ENCODE results near the gene MOSMO.
"Not testable (repeated sequence)": the region's sequence is repeated elsewhere in the genome, so short reads cannot be mapped to it uniquely, and the experiment has no call there.

Gene MOSMO

DNA sequence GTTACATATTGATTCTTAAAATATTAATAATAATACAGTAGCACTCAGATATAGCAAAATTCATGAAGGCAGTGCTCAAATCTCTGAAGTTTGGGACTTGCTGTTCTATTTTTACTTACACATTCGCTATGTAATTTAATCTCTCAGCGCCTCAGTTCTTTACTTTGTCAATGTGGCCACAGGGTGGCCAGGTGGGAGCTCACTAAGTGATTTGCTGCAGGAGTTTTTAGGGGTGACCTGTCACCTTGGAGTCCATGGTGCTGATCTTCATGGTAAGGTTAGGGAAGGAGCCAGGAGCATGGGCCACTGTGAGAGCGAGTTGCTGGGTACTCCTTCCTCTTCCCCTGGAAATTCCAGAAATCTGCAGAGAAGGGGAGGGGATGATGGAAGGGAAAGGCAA lies 112.5 kb downstream of the MOSMO start:
- Histone ChIP-seq H3K4me1 (ENCODE audit: control insufficient read depth, insufficient read depth, low read length, poor library complexity, severe bottlenecking) (no peaks in the 10 kb centered on the region), H3K4me3 (ENCODE audit: extremely low read depth, insufficient read depth, low read length, poor library complexity, severe bottlenecking) (no peak overlapping the region), H3K27ac (ENCODE audit: low read depth, low read length, severe bottlenecking) (no peak overlapping the region), H3K9me3 (ENCODE audit: control insufficient read depth, low read length) (no peaks in the 10 kb centered on the region), H3K36me3 (ENCODE audit: control insufficient read depth, insufficient read depth, low read length) (no peaks in the 10 kb centered on the region)
- WGBS, 2 experiments (ENCODE audit: insufficient coverage in 2 of 2) = 76 to 81% methylated on average over 2 to 3 of the region's 3 CpGs

GRCh38 chr16:22122239-22122638 lies 114.3 kb downstream of the MOSMO start:
- Histone ChIP-seq H3K4me1 (ENCODE audit: control insufficient read depth, insufficient read depth, low read length, poor library complexity, severe bottlenecking) (no peaks in the 10 kb centered on the region), H3K4me3 (ENCODE audit: extremely low read depth, insufficient read depth, low read length, poor library complexity, severe bottlenecking) (no peak overlapping the region), H3K27ac (ENCODE audit: low read depth, low read length, severe bottlenecking) (no peak overlapping the region), H3K9me3 (ENCODE audit: control insufficient read depth, low read length) (no peaks in the 10 kb centered on the region), H3K36me3 (ENCODE audit: control insufficient read depth, insufficient read depth, low read length) (no peaks in the 10 kb centered on the region)

GRCh38 chr16:22123146-22123545 lies 115.2 kb downstream of the MOSMO start:
- H3K27ac ChIP-seq (ENCODE audit: low read depth, low read length, severe bottlenecking) = no peak overlapping the region
- 70 to 75% methylated on average over 1 to 3 of the region's 3 CpGs for WGBS, 2 experiments (ENCODE audit: insufficient coverage in 2 of 2)
- no peaks in the 10 kb centered on the region for H3K36me3 ChIP-seq (ENCODE audit: control insufficient read depth, insufficient read depth, low read length)
- no peaks in the 10 kb centered on the region for H3K4me1 ChIP-seq (ENCODE audit: control insufficient read depth, insufficient read depth, low read length, poor library complexity, severe bottlenecking)
- H3K4me3 ChIP-seq (ENCODE audit: extremely low read depth, insufficient read depth, low read length, poor library complexity, severe bottlenecking) = no peak overlapping the region
- H3K9me3 ChIP-seq (ENCODE audit: control insufficient read depth, low read length) = no peaks in the 10 kb centered on the region

DNA sequence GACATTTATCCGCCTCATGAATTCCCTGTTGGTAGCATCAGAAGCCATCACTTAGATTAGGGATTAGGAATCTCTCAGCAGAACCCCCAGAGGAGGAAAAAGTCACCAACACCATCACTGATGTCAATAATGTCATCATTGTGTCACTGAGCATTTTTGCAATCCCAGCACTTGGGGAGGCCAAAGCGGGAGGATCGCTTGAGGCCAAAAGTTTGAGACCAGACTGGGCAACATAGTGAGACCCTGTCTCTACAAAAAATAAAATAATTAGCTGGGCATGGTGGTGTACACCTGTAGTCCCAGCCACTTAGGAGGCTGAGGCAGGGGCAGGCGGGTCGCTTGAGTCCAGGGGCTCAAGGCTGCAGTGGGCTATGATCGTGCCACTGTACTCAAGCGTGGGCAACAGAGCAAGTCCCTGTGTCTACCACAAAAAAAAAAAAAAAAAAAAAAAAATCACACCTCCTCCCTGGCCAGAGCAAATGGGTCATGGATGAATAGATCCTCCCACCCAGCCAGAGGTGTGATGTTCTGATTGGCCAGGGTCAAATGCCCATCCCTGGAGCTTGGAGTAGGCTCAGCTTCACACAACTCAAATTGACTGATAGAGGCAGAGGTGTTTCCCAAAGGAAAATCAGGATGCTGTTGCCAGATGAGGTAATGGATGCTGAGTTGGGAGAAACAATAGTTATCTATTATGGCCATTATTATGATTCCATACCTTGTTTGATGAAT lies 116.0 kb downstream of the MOSMO start:
- Histone ChIP-seq H3K27ac (ENCODE audit: low read depth, low read length, severe bottlenecking) (no peak overlapping the region), H3K9me3 (ENCODE audit: control insufficient read depth, low read length) (no peaks in the 10 kb centered on the region), H3K4me1 (ENCODE audit: control insufficient read depth, insufficient read depth, low read length, poor library complexity, severe bottlenecking) (no peaks in the 10 kb centered on the region), H3K4me3 (ENCODE audit: extremely low read depth, insufficient read depth, low read length, poor library complexity, severe bottlenecking) (no peak overlapping the region), H3K36me3 (ENCODE audit: control insufficient read depth, insufficient read depth, low read length) (no peaks in the 10 kb centered on the region)
- WGBS, 2 experiments (ENCODE audit: insufficient coverage in 2 of 2) = 73 to 89% methylated on average over 3 to 6 of the region's 7 CpGs

DNA sequence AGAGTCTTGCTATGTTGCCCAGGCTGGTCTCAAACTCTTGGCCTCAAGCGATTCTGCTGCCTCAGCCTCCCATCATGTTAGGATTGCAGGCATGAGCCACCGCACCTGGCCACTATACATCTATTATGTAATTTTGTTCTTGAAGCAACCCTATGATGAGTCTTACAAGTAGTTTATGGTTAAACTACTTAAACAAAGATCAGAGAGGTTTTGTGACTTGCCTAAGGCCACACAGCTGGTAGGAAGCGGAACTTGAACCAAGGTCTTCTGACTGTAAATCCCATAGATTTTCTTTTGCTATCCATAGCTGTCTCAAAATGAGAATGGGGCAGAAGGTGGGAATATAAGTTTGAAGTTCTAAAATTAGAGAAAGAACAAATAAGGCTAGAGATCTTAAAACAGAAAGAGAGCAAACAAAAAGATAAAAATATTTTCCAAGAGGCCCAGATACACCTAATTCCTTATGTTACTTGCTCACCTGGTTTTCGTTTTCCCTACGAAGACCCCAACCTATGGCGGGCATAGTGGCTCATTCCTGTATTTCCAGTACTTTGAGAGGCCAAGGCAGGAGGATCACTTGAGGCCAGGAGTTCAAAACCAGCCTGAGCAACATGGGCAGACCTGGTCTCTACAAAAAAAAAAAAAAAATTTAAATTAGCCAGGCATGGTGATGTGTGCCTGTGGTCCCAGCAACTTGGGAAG lies 116.8 kb downstream of the MOSMO start:
- Histone ChIP-seq H3K27ac (ENCODE audit: low read depth, low read length, severe bottlenecking) (no peak overlapping the region), H3K4me1 (ENCODE audit: control insufficient read depth, insufficient read depth, low read length, poor library complexity, severe bottlenecking) (no peaks in the 10 kb centered on the region), H3K36me3 (ENCODE audit: control insufficient read depth, insufficient read depth, low read length) (no peaks in the 10 kb centered on the region), H3K9me3 (ENCODE audit: control insufficient read depth, low read length) (no peaks in the 10 kb centered on the region), H3K4me3 (ENCODE audit: extremely low read depth, insufficient read depth, low read length, poor library complexity, severe bottlenecking) (no peak overlapping the region)
- WGBS, 2 experiments (ENCODE audit: insufficient coverage in 2 of 2) = 75 to 90% methylated on average over 3 to 4 of the region's 6 CpGs

- no peak overlapping the region for H3K27ac ChIP-seq (ENCODE audit: low read depth, low read length, severe bottlenecking)
- 87 to 92% methylated on average over 10 to 14 of the region's 15 CpGs for WGBS, 2 experiments (ENCODE audit: insufficient coverage in 2 of 2)
- no peaks in the 10 kb centered on the region for H3K9me3 ChIP-seq (ENCODE audit: control insufficient read depth, low read length)
- no peaks in the 10 kb centered on the region for H3K4me1 ChIP-seq (ENCODE audit: control insufficient read depth, insufficient read depth, low read length, poor library complexity, severe bottlenecking)
- H3K4me3 ChIP-seq (ENCODE audit: extremely low read depth, insufficient read depth, low read length, poor library complexity, severe bottlenecking) = no peak overlapping the region
- H3K36me3 ChIP-seq (ENCODE audit: control insufficient read depth, insufficient read depth, low read length) = no peaks in the 10 kb centered on the region
These were observed 118.2 kb downstream of the MOSMO start for GRCh38 chr16:22126037-22126558.

DNA sequence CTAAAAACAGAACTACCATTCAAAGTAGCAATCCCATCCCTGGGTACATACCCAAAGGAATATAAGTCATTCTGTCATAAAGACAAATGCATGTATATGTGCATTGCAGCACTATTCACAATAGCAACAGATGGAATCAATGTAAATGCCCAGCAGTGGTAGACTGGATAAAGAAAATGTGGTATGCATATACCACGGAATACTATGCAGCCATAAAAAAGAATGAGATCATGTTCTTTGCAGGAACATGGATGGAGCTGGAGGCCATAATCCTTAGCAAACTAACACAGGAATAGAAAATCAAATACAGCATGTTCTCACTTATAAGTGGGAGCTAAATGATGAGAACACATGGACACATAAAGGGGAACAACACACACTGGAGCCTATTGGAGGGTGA lies 120.6 kb downstream of the MOSMO start:
- not testable (repeated sequence) for H3K4me1 ChIP-seq (ENCODE audit: control insufficient read depth, insufficient read depth, low read length, poor library complexity, severe bottlenecking); H3K9me3 ChIP-seq (ENCODE audit: control insufficient read depth, low read length); H3K36me3 ChIP-seq (ENCODE audit: control insufficient read depth, insufficient read depth, low read length); H3K27ac ChIP-seq (ENCODE audit: low read depth, low read length, severe bottlenecking); H3K4me3 ChIP-seq (ENCODE audit: extremely low read depth, insufficient read depth, low read length, poor library complexity, severe bottlenecking)
- whole genome bisulfite sequencing, 2 experiments (ENCODE audit: insufficient coverage in 2 of 2) = no CpG with 5 or more reads among the region's 1 CpG

GRCh38 chr16:22130528-22130927 lies 122.6 kb downstream of the MOSMO start:
- no peak overlapping the region for H3K4me3 ChIP-seq (ENCODE audit: extremely low read depth, insufficient read depth, low read length, poor library complexity, severe bottlenecking)
- H3K27ac ChIP-seq (ENCODE audit: low read depth, low read length, severe bottlenecking) = no peak overlapping the region
- H3K4me1 ChIP-seq (ENCODE audit: control insufficient read depth, insufficient read depth, low read length, poor library complexity, severe bottlenecking) = no peaks in the 10 kb centered on the region
- H3K36me3 ChIP-seq (ENCODE audit: control insufficient read depth, insufficient read depth, low read length) = no peaks in the 10 kb centered on the region
- H3K9me3 ChIP-seq (ENCODE audit: control insufficient read depth, low read length) = no peaks in the 10 kb centered on the region

DNA sequence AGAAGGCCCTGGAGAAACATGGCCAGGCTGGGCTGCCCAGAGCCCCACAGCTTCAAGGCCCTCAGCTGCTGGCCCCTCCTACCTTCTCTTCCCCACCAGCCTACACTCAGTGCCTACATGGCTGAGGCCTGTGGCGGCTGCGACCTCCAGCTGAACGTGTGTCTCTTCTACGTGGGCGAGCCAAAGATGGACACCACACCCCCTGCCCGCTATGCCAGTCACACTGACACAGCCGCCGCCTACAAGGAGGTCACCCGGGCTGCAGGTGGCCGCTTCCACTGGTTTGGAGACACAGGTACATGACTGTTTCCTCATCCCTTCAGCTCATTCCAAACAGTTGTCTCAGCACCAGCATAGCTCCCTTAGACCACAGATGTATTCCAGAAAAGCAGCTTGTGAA lies 124.9 kb downstream of the MOSMO start:
- Histone ChIP-seq H3K36me3 (ENCODE audit: control insufficient read depth, insufficient read depth, low read length) (no peaks in the 10 kb centered on the region), H3K9me3 (ENCODE audit: control insufficient read depth, low read length) (no peaks in the 10 kb centered on the region), H3K27ac (ENCODE audit: low read depth, low read length, severe bottlenecking) (no peak overlapping the region), H3K4me3 (ENCODE audit: extremely low read depth, insufficient read depth, low read length, poor library complexity, severe bottlenecking) (no peak overlapping the region), H3K4me1 (ENCODE audit: control insufficient read depth, insufficient read depth, low read length, poor library complexity, severe bottlenecking) (no peaks in the 10 kb centered on the region)
- WGBS, 2 experiments (ENCODE audit: insufficient coverage in 2 of 2) = 84 to 90% methylated on average over 10 of the region's 10 CpGs
